ENCODE results near the gene DOCK4.

DOCK4 gene

DNA sequence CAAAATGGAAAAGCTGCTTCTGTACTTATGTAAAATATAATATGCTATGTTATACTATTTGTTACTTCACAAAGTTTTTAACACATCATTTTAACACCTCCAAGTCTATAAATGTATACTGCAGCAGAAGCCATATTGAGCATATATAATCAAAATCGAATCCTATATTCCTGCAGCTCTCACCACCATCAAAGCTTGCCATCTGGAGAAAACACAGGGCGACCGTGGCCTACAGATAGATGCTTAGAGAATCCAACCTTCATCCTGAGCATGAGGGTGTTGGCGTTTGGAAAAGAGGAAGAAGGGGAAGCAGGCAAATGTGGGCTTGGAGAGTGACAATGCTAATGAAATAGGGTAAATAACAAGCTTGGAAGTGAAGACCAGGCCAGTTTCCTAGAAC lies 385.2 kb downstream of the DOCK4 start:
- no peaks in the 10 kb centered on the region for H3K27me3 ChIP-seq (ENCODE audit: insufficient read depth, low read depth, severe bottlenecking)
- H3K9me3 ChIP-seq (ENCODE audit: severe bottlenecking): no peaks in the 10 kb centered on the region
- H3K27ac ChIP-seq: no peak overlapping the region
- no peak overlapping the region for H3K4me3 ChIP-seq (ENCODE audit: low read depth, low read length)
- TF ChIP-seq, protein P1, sequence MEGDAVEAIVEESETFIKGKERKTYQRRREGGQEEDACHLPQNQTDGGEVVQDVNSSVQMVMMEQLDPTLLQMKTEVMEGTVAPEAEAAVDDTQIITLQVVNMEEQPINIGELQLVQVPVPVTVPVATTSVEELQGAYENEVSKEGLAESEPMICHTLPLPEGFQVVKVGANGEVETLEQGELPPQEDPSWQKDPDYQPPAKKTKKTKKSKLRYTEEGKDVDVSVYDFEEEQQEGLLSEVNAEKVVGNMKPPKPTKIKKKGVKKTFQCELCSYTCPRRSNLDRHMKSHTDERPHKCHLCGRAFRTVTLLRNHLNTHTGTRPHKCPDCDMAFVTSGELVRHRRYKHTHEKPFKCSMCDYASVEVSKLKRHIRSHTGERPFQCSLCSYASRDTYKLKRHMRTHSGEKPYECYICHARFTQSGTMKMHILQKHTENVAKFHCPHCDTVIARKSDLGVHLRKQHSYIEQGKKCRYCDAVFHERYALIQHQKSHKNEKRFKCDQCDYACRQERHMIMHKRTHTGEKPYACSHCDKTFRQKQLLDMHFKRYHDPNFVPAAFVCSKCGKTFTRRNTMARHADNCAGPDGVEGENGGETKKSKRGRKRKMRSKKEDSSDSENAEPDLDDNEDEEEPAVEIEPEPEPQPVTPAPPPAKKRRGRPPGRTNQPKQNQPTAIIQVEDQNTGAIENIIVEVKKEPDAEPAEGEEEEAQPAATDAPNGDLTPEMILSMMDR (IDR thresholded peaks at IDR 0.05; ENCODE audit: low read depth, low read length): no peak
- no peak for DNase-seq
- H3K36me3 ChIP-seq: no peaks in the 10 kb centered on the region

DNA sequence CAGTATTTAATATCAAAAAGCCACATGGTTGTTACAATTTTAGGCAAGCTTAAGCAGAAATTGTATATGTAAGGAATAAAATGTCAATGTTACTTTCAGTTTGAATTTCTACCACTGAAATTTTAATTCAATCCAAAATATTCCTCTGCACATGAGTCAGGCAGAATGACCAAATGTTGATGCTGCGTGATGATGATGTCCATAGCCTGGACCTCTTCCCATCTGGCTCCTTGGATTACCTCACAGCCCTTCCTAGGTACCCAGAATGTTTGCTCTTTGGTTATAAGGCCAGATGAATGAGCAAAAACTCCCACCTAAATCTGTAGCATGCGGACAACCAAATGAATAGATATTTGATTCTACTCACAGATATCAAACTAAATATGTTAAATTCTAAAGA lies 385.6 kb downstream of the DOCK4 start:
- Histone ChIP-seq H3K27me3 (ENCODE audit: insufficient read depth, low read depth, severe bottlenecking) (no peaks in the 10 kb centered on the region), H3K27ac (no peak overlapping the region), H3K9me3 (ENCODE audit: severe bottlenecking) (no peaks in the 10 kb centered on the region), H3K4me3 (ENCODE audit: low read depth, low read length) (no peak overlapping the region), H3K36me3 (no peaks in the 10 kb centered on the region)
- TF ChIP-seq, protein P1 (IDR thresholded peaks at IDR 0.05; ENCODE audit: low read depth, low read length): no peak
- DNase-seq: no peak

DNA sequence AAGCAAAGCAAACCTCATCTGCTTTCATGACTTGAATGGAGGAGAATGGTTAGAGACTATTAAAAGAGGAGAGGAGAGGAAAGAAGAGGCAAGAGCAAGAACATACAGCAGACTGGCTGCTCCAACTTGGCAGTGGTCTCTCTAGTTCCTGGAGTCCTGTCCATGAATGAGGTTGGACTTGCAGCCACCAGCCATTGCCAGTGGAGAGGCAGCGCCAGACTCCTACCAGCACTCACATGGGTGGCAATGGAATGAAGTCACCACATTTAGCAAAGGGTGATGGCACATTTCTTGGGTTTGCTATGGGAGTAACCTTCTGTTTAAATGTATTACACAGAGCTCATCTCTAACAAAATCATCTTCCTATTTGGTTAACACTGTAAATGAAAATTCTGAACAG lies 386.1 kb downstream of the DOCK4 start:
- H3K36me3 ChIP-seq: no peaks in the 10 kb centered on the region
- H3K9me3 ChIP-seq (ENCODE audit: severe bottlenecking): no peaks in the 10 kb centered on the region
- no peak overlapping the region for H3K27ac ChIP-seq
- H3K27me3 ChIP-seq (ENCODE audit: insufficient read depth, low read depth, severe bottlenecking): no peaks in the 10 kb centered on the region
- TF ChIP-seq, protein P1 (IDR thresholded peaks at IDR 0.05; ENCODE audit: low read depth, low read length): no peak
- DNase-seq: no peak
- no peak overlapping the region for H3K4me3 ChIP-seq (ENCODE audit: low read depth, low read length)

DNA sequence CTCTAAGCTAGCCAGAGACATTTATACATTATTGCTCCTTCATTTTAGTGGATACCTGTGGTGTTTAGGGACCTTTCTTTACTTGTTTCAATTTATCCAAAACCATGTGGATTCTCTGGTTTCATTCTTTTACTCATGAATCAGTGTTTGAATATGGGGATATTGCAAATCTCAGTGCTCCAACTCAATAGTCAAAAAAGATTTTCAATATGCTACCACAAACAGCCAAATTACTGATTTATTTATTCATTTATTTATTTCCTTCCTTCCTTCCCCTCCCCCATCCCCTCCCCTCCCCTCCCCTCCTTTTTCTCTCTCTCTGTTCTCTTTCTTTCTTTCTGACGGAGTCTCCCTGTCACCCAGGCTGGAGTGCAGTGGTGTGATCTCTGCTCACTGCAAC lies 390.8 kb downstream of the DOCK4 start:
- H3K27me3 ChIP-seq (ENCODE audit: insufficient read depth, low read depth, severe bottlenecking): no peaks in the 10 kb centered on the region
- H3K36me3 ChIP-seq: no peaks in the 10 kb centered on the region
- no peak overlapping the region for H3K4me3 ChIP-seq (ENCODE audit: low read depth, low read length)
- TF ChIP-seq, protein P1 (IDR thresholded peaks at IDR 0.05; ENCODE audit: low read depth, low read length): no peak
- no peak overlapping the region for H3K27ac ChIP-seq
- DNase-seq: no peak
- no peaks in the 10 kb centered on the region for H3K9me3 ChIP-seq (ENCODE audit: severe bottlenecking)

DNA sequence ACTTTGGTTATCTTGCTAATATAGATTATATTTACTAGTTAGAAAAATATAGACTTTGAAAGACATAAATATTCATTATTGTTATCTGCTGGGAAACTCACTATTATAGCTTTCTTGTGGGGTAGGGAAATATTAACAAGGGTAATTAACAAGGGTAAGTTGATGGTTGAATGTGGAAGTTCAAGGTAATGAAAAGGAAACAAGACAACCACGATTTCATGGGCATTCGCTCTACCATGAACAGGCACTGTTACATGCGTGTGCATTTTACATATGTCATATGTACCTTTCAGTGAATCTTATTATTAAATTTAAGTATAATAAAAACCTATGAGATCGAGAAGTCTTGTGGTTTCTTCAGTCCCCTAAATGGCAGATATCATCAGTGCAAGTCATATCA lies 392.9 kb downstream of the DOCK4 start:
- H3K4me3 ChIP-seq (ENCODE audit: low read depth, low read length): no peak overlapping the region
- H3K27me3 ChIP-seq (ENCODE audit: insufficient read depth, low read depth, severe bottlenecking): no peaks in the 10 kb centered on the region
- H3K36me3 ChIP-seq: no peaks in the 10 kb centered on the region
- H3K9me3 ChIP-seq (ENCODE audit: severe bottlenecking): no peaks in the 10 kb centered on the region
- no peak overlapping the region for H3K27ac ChIP-seq
- TF ChIP-seq, protein P1 (IDR thresholded peaks at IDR 0.05; ENCODE audit: low read depth, low read length): no peak
- DNase-seq: no peak

DNA sequence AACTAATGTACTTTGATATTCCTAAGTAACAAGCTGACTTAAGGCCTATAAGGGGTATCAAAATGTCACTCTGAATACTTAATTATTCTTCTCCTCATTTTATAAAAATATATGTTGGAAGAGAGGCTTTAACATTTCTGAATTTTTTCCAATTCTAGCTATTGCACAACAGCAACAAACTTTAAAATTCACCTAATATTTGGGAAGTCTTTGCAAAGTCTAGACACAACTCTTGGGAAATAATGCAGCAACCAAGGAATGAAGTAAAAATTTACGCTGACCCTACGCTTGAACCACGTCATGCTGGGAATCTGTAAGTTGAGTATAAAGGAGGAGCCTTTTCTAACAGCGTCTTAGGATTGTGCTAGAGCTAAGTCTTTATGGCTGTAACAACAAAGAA lies 400.0 kb downstream of the DOCK4 start:
- Histone ChIP-seq H3K36me3 (no peaks in the 10 kb centered on the region), H3K4me3 (ENCODE audit: low read depth, low read length) (no peak overlapping the region), H3K27me3 (ENCODE audit: insufficient read depth, low read depth, severe bottlenecking) (no peaks in the 10 kb centered on the region), H3K9me3 (ENCODE audit: severe bottlenecking) (peaks cover 3% of the 10 kb centered on the region), H3K27ac (no peak overlapping the region)
- DNase-seq: no peak
- TF ChIP-seq, protein P1 (IDR thresholded peaks at IDR 0.05; ENCODE audit: low read depth, low read length): no peak

Measured in WERI-Rb-1 (cell line).